Right lung (tissue), 10 donors: Measurements from ENCODE around the gene RNASE7. TPM values are rescaled to one million over a fixed set of nuclear protein-coding genes. Genes with fewer than 3 reads are reported as not detected.
"Not testable (repeated sequence)": the region's sequence is repeated elsewhere in the genome, so short reads cannot be mapped to it uniquely, and the experiment has no call there.

Experiments used
- DNase-seq, 2 donors: peaks; one replicate each; pipeline ENCODE4 v3.0.0-alpha.2; 2013
- long read RNA-seq, 8 donors: transcript quantifications; one replicate each; lab custom pipeline, GENCODE V29; 2026
- polyA plus RNA-seq, 5 donors: library from polyadenylated mRNA; unstranded; fragments of 120-200 nt; gene quantifications; one replicate each; pipeline versions ENCODE4 v1.2.1 to v1.2.3, GENCODE V29; 2013; ENCODE audit warnings: inconsistent platforms in 1 of 5, low replicate concordance in 1 of 5; ENCODE audit not compliant: insufficient read length in 5 of 5, insufficient read depth in 1 of 5

RNASE7 gene
- polyA plus RNA-seq: under 1 TPM in 3 of 5 donors, not detected in 2; 0.12 to 0.13 (median 0.12) TPM
- long read RNA-seq, donor 1: 0 reads
- long read RNA-seq, donor 2: 0 reads
- long read RNA-seq, donor 3: 0 reads
- long read RNA-seq, donor 4: 0 reads
- long read RNA-seq, donor 5: 0 reads
- long read RNA-seq, donor 6: 0 reads
- long read RNA-seq, donor 7: 0 reads
- long read RNA-seq, donor 8: 0 reads

- no peak for DNase-seq
Measured at GRCh38 chr14:21041676-21042433, at the start of gene RNASE7. RNASE7 (plus strand) TSS chr14:21042362; CDS start chr14:21042993, 631 bp downstream.

DNA sequence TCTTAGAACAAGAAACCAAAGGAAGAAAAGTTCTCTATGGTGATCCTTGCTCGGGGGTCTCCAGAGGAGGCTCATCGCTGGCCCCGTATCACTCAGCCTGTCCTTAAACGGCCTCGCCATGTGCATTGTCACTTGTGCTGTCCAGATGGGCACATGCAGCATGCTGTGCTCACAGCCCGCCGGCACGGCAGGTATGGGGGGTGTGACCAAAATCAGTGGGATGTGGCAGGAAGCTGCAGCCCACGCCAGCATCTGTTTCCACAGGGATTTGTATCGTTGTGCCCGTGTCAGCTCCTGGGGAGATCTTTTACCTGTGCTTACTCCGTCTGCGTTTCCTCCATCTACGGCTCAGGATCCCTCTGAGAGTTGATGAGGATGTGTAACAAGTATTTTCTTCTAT is 45.6 kb upstream of the RNASE7 start:
- no peak for DNase-seq

GRCh38 chr14:20997115-20997514 is 45.0 kb upstream of the RNASE7 start:
- DNase-seq: no peak

DNA sequence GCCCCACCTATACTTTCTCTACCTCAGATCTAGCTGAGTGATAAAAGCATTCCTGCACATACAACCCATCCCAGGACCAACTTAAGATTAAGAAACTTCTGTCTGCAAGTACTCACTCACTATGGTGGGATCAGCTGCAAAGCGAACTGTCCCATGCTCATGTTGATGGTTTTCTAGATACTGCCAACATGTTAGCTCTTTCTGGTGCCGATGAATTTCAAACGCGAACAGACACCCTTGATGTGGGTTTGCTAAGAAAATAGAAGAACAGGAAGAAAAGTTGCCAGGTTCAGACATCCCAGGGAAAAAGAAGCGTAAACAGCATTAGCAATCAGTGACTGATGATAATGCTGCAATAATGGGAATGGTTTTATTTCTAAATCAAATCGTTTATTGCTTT is 44.6 kb upstream of the RNASE7 start:
- DNase-seq: no peak

GRCh38 chr14:20998139-20998538 is 44.0 kb upstream of the RNASE7 start:
- DNase-seq: peak; percentile 38 to 51

GRCh38 chr14:20998674-20999366 is 43.3 kb upstream of the RNASE7 start, which contains the start of gene SLC39A2:
SLC39A2 (plus strand) TSS chr14:20999293; CDS start chr14:20999447, 154 bp downstream.
- no peak for DNase-seq

DNA sequence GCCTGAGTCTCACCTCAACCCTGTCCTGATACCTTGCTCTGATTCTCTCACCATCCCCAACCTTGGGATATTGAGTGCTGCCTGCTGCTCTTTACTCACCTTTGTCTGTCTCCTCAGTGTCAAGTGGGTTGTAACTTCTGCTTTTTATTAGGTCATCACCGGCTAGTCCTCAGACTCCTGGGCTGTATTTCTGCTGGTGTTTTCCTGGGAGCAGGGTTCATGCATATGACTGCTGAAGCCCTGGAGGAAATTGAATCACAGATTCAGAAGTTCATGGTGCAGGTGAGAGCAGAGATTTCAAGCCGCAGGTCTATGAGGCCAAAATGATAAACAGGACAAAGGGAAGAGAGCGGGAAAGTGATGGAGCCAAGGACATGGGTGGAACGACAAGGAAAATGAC is 42.6 kb upstream of the RNASE7 start:
- no peak for DNase-seq

GRCh38 chr14:21001218-21001617 is 40.9 kb upstream of the RNASE7 start:
- no peak for DNase-seq

- no peak for DNase-seq
Measured at GRCh38 chr14:21003788-21004346, 38.3 kb upstream of the RNASE7 start.

- not testable (repeated sequence) for DNase-seq
Measured at GRCh38 chr14:21009721-21010120, 32.4 kb upstream of the RNASE7 start.

- DNase-seq: no peak
Measured at GRCh38 chr14:21011136-21011535, 31.0 kb upstream of the RNASE7 start.

DNA sequence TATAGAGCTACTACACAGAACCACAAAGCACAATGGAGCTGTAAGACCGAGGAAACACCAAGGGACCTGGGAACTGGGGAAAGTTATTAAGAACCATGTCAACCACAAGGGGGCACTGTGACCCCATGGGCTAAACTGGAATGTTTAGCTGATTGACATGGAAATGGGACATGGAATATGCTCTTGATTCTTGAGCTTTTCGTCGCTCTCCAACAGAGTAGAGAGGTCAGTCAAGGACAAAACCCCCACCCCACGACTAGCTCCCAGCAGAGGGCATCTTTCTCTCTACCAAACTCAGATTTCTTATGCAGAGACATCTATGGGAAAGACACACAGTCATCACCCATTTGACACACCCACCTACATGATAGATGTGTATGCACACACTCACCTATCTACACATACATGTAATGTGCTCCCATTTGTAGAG is 27.4 kb upstream of the RNASE7 start:
- DNase-seq: peak; percentile 80 to 87

GRCh38 chr14:21015312-21015711 is 26.9 kb upstream of the RNASE7 start:
- no peak for DNase-seq

GRCh38 chr14:21016413-21017190 is 25.6 kb upstream of the RNASE7 start:
- no peak for DNase-seq

GRCh38 chr14:21017528-21018245 is 24.5 kb upstream of the RNASE7 start:
- DNase-seq: no peak

DNA sequence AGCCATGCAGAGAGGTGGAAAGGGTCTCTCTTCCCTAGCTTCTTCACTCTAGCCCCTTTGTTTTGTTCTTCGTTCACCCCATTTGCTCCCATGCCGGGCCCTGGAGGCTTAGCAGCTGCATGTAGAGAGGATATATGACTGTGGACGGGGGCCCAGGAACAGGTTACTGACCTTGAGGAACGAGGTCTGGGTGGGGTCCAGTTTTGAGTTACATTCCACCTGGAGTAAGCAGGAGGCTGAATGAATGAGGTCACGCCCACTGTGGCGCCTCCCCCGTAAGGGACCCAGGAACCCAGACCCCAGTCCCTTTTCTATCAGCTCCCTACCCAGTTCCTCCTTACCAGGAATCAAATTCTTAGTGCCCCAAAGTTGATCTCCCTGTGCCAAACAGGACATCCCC is 23.9 kb upstream of the RNASE7 start:
- DNase-seq: no peak

DNA sequence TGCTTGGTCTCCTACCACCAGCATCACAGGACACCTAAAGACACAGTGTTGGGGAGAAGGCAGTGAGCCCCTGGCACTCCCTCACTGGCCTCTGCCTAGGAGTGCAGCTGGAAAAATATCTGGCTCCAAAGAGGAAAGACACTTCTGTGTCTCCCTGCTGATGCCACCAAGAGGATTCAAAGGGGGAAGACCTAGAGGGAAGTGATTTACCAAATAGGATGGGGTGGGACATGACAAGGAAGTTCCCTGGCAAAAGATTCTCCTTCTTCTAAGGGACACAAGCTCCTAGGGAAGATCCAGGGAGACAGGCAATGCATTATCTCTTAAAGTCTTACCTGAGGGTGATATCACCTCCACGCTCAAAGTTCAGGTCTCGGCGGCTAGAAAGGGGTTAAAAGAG is 23.4 kb upstream of the RNASE7 start:
- DNase-seq: no peak

- no peak for DNase-seq
Measured at GRCh38 chr14:21019366-21019765, 22.8 kb upstream of the RNASE7 start.

DNA sequence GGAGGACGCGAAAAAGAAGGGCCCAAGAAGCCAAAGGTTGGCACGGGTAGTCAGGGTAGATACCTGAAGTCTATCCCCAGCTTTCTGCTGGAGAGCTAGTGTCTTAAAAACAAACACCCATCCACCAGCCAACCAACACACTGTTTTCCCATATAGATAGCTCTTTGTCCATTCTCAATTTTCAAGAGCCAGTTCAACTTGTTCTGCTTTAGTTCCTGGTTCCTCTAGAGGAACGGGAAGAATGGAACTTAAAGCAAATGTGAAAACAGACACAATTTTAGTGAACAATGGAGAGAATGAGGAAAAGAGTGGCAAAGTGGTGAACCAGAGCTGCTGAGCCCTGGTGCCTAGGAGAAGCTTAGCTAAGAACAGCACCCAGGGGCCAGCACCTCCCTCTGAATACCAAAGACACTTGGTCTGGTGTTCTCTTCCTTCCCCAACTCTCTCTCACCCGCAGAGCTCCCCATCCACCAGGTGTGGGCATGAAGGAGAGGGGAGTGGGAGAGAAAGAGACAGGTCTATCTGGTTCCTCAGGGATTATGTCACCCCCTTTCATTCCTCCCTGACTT is 21.1 kb upstream of the RNASE7 start:
- DNase-seq: no peak

DNA sequence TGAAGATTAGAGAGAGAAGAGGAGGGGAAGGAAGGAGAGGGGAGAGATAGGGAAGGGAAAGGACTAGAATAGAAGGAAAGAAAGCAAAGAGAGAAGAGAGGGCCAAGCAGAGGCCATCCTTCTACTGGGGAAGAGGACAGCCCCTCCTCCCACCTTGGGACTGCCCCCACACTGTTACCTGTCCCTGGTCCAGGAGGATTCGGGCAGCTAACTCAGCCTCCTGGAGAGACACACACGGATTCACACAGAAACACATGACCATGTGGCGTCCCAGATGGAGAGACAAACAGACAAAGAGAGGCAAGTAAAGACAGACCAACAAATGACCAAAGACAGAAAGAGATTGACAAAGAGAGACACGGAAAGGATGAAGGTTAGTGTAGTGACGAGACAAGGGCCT is 19.5 kb upstream of the RNASE7 start:
- DNase-seq: no peak

DNA sequence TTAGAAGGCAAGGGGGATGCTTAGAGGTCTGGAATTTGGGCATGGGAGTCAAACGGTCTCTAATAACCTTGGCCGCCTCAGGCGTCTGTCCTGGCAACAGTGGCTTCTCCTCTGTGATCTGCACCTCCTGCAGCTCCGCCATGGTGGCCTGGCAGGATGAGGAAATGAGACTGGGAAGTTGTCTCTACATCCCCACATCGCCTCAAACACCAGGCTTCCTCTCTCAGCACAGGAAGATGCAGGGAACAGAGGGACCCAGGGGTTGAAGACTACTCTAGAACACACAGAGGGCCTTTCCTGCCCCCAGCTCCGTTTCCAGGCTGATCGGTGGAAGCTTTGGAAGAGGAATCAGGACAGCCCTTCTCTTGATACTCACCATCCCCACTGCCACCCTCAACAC is 19.0 kb upstream of the RNASE7 start:
- no peak for DNase-seq
